NB4 (cell line): ENCODE data around the gene FAM120A.

Source experiments
- POLR2A ChIP-seq: IDR thresholded peaks from 2 replicates; pipeline ENCODE4 v1.6.1; 2011; ENCODE audit warnings: mild to moderate bottlenecking; ENCODE audit not compliant: insufficient read length; ENCODE audit errors: extremely low read depth
- TF ChIP-seq, protein P1 (sequence below): IDR thresholded peaks from one replicate; pipeline ENCODE4 v1.5.1; 2012; ENCODE audit warnings: low read depth, low read length

GRCh38 chr9:93517331-93517730, 65.8 kb downstream of the FAM120A start:
- TF ChIP-seq, protein P1, sequence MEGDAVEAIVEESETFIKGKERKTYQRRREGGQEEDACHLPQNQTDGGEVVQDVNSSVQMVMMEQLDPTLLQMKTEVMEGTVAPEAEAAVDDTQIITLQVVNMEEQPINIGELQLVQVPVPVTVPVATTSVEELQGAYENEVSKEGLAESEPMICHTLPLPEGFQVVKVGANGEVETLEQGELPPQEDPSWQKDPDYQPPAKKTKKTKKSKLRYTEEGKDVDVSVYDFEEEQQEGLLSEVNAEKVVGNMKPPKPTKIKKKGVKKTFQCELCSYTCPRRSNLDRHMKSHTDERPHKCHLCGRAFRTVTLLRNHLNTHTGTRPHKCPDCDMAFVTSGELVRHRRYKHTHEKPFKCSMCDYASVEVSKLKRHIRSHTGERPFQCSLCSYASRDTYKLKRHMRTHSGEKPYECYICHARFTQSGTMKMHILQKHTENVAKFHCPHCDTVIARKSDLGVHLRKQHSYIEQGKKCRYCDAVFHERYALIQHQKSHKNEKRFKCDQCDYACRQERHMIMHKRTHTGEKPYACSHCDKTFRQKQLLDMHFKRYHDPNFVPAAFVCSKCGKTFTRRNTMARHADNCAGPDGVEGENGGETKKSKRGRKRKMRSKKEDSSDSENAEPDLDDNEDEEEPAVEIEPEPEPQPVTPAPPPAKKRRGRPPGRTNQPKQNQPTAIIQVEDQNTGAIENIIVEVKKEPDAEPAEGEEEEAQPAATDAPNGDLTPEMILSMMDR = no peak
- TF ChIP-seq POLR2A = no peak
